Liver (tissue), 3 donors: ENCODE measurements around the gene TLE4.

Source experiments
- ATF3 ChIP-seq: IDR thresholded peaks from 2 replicates; pipeline ENCODE4 v1.6.1; 2016; ENCODE audit warnings: antibody characterized with exemption
- CTCF ChIP-seq: fragments of 150-350 bp; IDR thresholded peaks from 2 replicates; pipeline ENCODE4 v1.5.1; 2017; ENCODE audit warnings: improper control_type of control experiment, low read depth, low read length; ENCODE audit not compliant: missing input control
- FOXA1 ChIP-seq: IDR thresholded peaks from 2 replicates; pipeline ENCODE4 v1.6.1; 2016; ENCODE audit warnings: antibody characterized with exemption
- JUND ChIP-seq, 2 donors: IDR thresholded peaks; 2 replicates each; pipeline ENCODE4 v1.6.1; 2016; ENCODE audit warnings: antibody characterized with exemption in 2 of 2
- MAX ChIP-seq: IDR thresholded peaks from 2 replicates; pipeline ENCODE4 v1.6.1; 2016; ENCODE audit warnings: antibody characterized with exemption
- RAD21 ChIP-seq, 2 donors: IDR thresholded peaks; 2 replicates each; pipeline ENCODE4 v1.6.1; 2016; ENCODE audit warnings: antibody characterized with exemption in 2 of 2, mild to moderate bottlenecking in 2 of 2
- REST ChIP-seq: IDR thresholded peaks from 2 replicates; pipeline ENCODE4 v1.6.1; 2016; ENCODE audit warnings: antibody characterized with exemption, mild to moderate bottlenecking
- TAF1 ChIP-seq: conservative IDR thresholded peaks from 2 replicates; pipeline ENCODE4 v1.6.1; 2016; ENCODE audit warnings: antibody characterized with exemption, mild to moderate bottlenecking
- YY1 ChIP-seq: IDR thresholded peaks from 2 replicates; pipeline ENCODE4 v1.6.1; 2016; ENCODE audit warnings: antibody characterized with exemption, mild to moderate bottlenecking
- donor health status: healthy.
- donor health status: healthy.

- TF ChIP-seq CTCF: no peak
- TF ChIP-seq FOXA1: no peak
- no peak for TF ChIP-seq ATF3
- no peak for TF ChIP-seq RAD21 (IDR thresholded peaks at IDR 0.05)
- TF ChIP-seq YY1: no peak
- no peak for TF ChIP-seq MAX
- TF ChIP-seq TAF1: no peak
- no peak for TF ChIP-seq REST
- no peak for TF ChIP-seq JUND (IDR thresholded peaks at IDR 0.05)
These were observed 3.8 kb downstream of the TLE4 start for GRCh38 chr9:79575547-79575946.
